CD4-positive, alpha-beta T cell (primary cell): ENCODE measurements around the gene RNF181. TPM values are rescaled to one million over a fixed set of nuclear protein-coding genes. Genes with fewer than 3 reads are reported as not detected.
A peak's percentile ranks its signal among the peaks of the same experiment; 100 is the strongest.
"Not testable (repeated sequence)": the region's sequence is repeated elsewhere in the genome, so short reads cannot be mapped to it uniquely, and the experiment has no call there.

Source experiments
- ATAC-seq: fragments of 200-7000 bp; cut with Tn5 transposase; one replicate; pipeline ENCODE4 v1.10.0; 2022; ENCODE audit warnings: mild to moderate bottlenecking; ENCODE audit not compliant: poor library complexity
- CTCF ChIA-PET: fragments of 350-600 bp; sonication (Branson Sonifier 250); formaldehyde crosslinking; loops from one replicate; lab custom pipeline; 2021; ENCODE audit warnings: antibody characterized with exemption, inconsistent platforms; lab: Charles Lee
- POLR2A ChIA-PET: fragments of 350-600 bp; sonication (Branson Sonifier 250); formaldehyde crosslinking; loops from one replicate; lab custom pipeline; 2021; ENCODE audit warnings: antibody characterized with exemption, inconsistent platforms; lab: Charles Lee
- DNase-seq, 14 experiments: peaks; one replicate each; pipeline ENCODE4 v3.0.0-alpha.2; 2013 to 2020; ENCODE audit warnings: mixed read lengths in 2 of 14
- H3K27ac ChIP-seq, 2 donors: one replicate each; pipeline versions ENCODE4 v1.5.1 to v1.7.0; 2013; ENCODE audit warnings: low read length in 2 of 2, low read depth in 1 of 2, mild to moderate bottlenecking in 1 of 2
- H3K27me3 ChIP-seq, 2 experiments: 1 replicate in 1 of 2; 2 replicates in 1 of 2; pipeline versions ENCODE4 v1.6.1 to v1.7.0; 2013; ENCODE audit warnings: low read length in 2 of 2, control low read depth in 1 of 2, mild to moderate bottlenecking in 1 of 2, moderate library complexity in 1 of 2; ENCODE audit not compliant: insufficient read depth in 2 of 2, control insufficient read depth in 1 of 2
- H3K36me3 ChIP-seq: one replicate; pipeline ENCODE4 v1.6.1; 2013; ENCODE audit warnings: low read length, control low read depth; ENCODE audit not compliant: insufficient read depth
- H3K4me1 ChIP-seq: one replicate; pipeline ENCODE4 v1.6.1; 2013; ENCODE audit warnings: low read length, control low read depth; ENCODE audit not compliant: insufficient read depth
- H3K4me3 ChIP-seq: one replicate; pipeline ENCODE4 v1.5.1; 2013; ENCODE audit warnings: mild to moderate bottlenecking, low read length, moderate library complexity
- H3K9me3 ChIP-seq, 2 experiments: 1 replicate in 1 of 2; 2 replicates in 1 of 2; pipeline versions ENCODE4 v1.6.1 to v1.7.0; 2013; ENCODE audit warnings: low read length in 2 of 2, mild to moderate bottlenecking in 2 of 2, control low read depth in 1 of 2, moderate library complexity in 1 of 2; ENCODE audit not compliant: control insufficient read depth in 1 of 2, insufficient read depth in 1 of 2
- H3K27ac Mint-ChIP-seq: one replicate; pipeline ENCODE4 v1.8.0; 2020; ENCODE audit warnings: mixed read lengths
- H3K27me3 Mint-ChIP-seq: one replicate; pipeline ENCODE4 v1.8.0; 2021; ENCODE audit warnings: mixed read lengths
- H3K36me3 Mint-ChIP-seq: one replicate; pipeline ENCODE4 v1.8.0; 2021; ENCODE audit warnings: low read depth, mixed read lengths
- H3K4me1 Mint-ChIP-seq: one replicate; pipeline ENCODE4 v1.8.0; 2021; ENCODE audit warnings: low read depth, mixed read lengths
- H3K4me3 Mint-ChIP-seq: one replicate; pipeline ENCODE4 v1.8.0; 2020; ENCODE audit warnings: mild to moderate bottlenecking, mixed read lengths
- H3K9me3 Mint-ChIP-seq: one replicate; pipeline ENCODE4 v1.8.0; 2020; ENCODE audit warnings: mixed read lengths
- intact Hi-C, 2 experiments: fragments of 100-400 bp; cut with DNase I in 1 of 2; cut with micrococcal nuclease in 1 of 2; formaldehyde crosslinking; loops; one replicate each; pipeline versions ENCODE4 v1.15.1 to v1.9.0; 2023 to 2025; cut with DNase I, micrococcal nuclease
- total RNA-seq, 174 experiments: library from RNA in 2 of 174; stranded (reverse) in 2 of 174; gene quantifications; one replicate each; pipeline ENCODE4 v1.2.3 and lab custom pipeline; 2021 to 2026
- TF ChIP-seq, protein P1 (sequence below): fragments of 200-600 bp; IDR thresholded peaks from one replicate; pipeline ENCODE4 v1.8.0; 2022; ENCODE audit warnings: antibody characterized with exemption, mild to moderate bottlenecking

RNF181 gene
- total RNA-seq, 2 experiments from 2014 or later: 41.5 to 43.8 TPM

DNA sequence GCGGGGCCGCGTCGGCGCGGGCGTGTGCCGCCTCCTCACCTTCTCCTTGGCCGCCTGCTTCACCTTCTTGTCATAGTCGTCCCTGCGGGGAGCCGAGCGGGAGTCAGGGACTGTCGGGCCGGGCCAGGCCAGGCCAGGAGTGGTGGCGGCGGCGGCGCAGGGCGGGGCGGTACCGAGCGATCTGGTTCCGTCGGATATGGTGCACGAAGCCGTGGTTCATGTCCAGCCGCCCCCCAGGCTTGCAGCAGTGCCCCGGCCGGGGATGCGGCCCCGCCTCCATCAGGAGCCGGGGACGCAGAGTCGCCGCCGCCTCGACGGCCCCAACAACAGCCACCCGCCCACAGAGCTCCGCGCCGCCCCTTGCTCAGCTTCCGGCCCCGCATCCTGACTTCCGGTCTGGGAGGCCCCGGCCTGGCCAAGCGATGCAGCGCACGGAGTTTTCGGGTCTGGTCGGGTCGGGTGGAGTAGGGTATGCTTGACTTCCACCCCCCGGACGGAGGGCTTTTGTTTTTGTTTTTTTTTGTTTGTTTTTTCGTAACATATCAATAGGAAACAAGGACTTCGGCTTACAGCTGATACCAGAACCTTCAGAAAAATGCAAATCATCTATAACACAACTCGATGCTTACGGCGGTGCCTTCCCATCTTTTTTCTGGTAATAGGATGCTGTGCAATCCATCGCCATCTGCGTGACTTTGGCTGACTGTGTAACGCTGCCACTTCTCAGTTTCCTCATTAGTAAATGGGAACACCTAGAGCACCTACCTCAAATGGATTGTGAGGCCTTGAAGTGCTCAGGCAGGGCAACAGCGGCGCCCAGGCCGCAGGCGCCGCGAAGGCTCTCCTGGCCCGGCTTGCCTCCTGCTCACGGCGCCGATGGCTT is 16.4 kb downstream of the RNF181 start, which contains the start of gene C2orf68:
Gene C2orf68, minus strand, starts transcription at position 362 of the 883 bp plus-strand sequence. Its CDS starts 82 bp downstream, at position 280.
- Mint-ChIP-seq H3K27me3 (no peaks in the 10 kb centered on the region), H3K27ac (peak within 1 kb of the TSS; percentile 86), H3K4me1 (peaks cover 39% of the 10 kb centered on the region), H3K4me3 (peak within 1 kb of the TSS; percentile 95), H3K9me3 (no peaks in the 10 kb centered on the region), H3K36me3 (peaks cover 50% of the 10 kb centered on the region)
- H3K36me3 ChIP-seq: peaks cover 24% of the 10 kb centered on the region
- H3K4me1 ChIP-seq: peaks cover 40% of the 10 kb centered on the region
- TF ChIP-seq, protein P1, sequence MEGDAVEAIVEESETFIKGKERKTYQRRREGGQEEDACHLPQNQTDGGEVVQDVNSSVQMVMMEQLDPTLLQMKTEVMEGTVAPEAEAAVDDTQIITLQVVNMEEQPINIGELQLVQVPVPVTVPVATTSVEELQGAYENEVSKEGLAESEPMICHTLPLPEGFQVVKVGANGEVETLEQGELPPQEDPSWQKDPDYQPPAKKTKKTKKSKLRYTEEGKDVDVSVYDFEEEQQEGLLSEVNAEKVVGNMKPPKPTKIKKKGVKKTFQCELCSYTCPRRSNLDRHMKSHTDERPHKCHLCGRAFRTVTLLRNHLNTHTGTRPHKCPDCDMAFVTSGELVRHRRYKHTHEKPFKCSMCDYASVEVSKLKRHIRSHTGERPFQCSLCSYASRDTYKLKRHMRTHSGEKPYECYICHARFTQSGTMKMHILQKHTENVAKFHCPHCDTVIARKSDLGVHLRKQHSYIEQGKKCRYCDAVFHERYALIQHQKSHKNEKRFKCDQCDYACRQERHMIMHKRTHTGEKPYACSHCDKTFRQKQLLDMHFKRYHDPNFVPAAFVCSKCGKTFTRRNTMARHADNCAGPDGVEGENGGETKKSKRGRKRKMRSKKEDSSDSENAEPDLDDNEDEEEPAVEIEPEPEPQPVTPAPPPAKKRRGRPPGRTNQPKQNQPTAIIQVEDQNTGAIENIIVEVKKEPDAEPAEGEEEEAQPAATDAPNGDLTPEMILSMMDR: no peak
- peak within 1 kb of the TSS; percentile 58 for H3K4me3 ChIP-seq
- DNase-seq (peak; percentile 59 to 88 (median 79)), ATAC-seq (peak; percentile 52)
- POLR2A ChIA-PET: interaction anchor here (0.6 to 1.7 kb wide), 17 partner anchors 10 to 829 kb away, joined by 3 to 24 read pairs (median 4); partner anchors contain the start of genes ELMOD3, GGCX, KDM3A and MAT2A
- CTCF ChIA-PET: interaction anchor here (0.9 to 1.4 kb wide), 4 partner anchors 9 to 73 kb away, joined by 3 to 4 read pairs (median 4); partner anchors contain the start of genes MAT2A, RNF181 and TMEM150A
- intact Hi-C loops: loop anchor here in 1 of 2 experiments (2.0 kb wide), 1 partner anchor 73 kb away; the partner anchor contains the start of gene MAT2A
- H3K9me3 ChIP-seq: no peaks in the 10 kb centered on the region
- H3K27ac ChIP-seq: peak within 1 kb of the TSS; percentile 74 to 82
- no peaks in the 10 kb centered on the region for H3K27me3 ChIP-seq

DNA sequence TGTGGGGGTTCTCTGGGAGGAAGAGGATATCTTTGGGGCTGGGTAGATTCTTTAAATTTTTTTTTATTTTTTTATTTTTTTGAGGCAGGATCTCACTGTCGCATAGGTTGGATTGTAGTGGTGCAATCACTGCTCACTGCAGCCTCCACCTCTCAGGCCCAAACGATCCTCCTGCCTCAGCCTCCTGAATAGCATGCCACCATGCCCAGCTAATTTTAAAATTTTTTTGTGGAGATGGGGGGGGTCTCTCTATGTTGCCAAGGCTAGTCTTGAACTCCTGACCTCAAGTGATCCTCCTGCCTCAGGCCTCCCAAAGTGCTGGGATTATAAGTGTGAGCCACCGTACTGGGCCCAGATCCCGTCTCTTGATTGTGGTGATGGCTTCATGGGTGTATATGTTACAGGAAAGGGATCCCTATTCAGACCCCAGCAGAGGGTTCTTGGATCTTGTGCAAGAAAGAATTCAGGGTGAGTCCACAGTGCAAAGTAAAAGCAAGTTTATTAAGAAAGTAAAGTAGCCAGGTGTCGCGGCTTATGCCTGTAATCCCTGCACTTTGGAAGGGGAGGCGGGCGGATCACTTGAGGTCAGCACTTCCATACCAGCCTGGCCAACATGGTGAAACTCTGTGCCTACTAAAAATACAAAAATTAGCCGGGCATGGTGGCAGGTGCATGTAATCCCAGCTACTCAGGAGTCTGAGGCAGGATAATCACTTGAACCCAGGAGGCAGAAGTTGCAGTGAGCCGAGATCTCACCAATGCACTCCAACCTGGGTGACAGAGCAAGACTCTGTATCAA is 18.4 kb downstream of the RNF181 start:
- Histone ChIP-seq H3K9me3 (no peaks in the 10 kb centered on the region), H3K27me3 (no peaks in the 10 kb centered on the region), H3K27ac (no peak overlapping the region), H3K4me3 (no peak overlapping the region), H3K36me3 (peaks cover 8% of the 10 kb centered on the region), H3K4me1 (peaks cover 53% of the 10 kb centered on the region)
- H3K36me3 Mint-ChIP-seq: peaks cover 45% of the 10 kb centered on the region
- TF ChIP-seq, protein P1: no peak
- no peaks in the 10 kb centered on the region for H3K27me3 Mint-ChIP-seq
- no peak for ATAC-seq
- no peak for DNase-seq
- peak overlapping the region; percentile 86 for H3K27ac Mint-ChIP-seq
- peak overlapping the region; percentile 71 for H3K4me3 Mint-ChIP-seq
- no peaks in the 10 kb centered on the region for H3K9me3 Mint-ChIP-seq
- H3K4me1 Mint-ChIP-seq: peaks cover 39% of the 10 kb centered on the region
- CTCF ChIA-PET: no interaction called here
- intact Hi-C loops: loop anchor here in 1 of 2 experiments (2.0 kb wide), 1 partner anchor 75 kb away; the partner anchor contains the start of gene MAT2A
- POLR2A ChIA-PET: interaction anchor here (0.6 to 3.0 kb wide), 5 partner anchors 11 to 75 kb away, joined by 3 to 17 read pairs (median 3); partner anchors contain the start of genes MAT2A and RNF181

DNA sequence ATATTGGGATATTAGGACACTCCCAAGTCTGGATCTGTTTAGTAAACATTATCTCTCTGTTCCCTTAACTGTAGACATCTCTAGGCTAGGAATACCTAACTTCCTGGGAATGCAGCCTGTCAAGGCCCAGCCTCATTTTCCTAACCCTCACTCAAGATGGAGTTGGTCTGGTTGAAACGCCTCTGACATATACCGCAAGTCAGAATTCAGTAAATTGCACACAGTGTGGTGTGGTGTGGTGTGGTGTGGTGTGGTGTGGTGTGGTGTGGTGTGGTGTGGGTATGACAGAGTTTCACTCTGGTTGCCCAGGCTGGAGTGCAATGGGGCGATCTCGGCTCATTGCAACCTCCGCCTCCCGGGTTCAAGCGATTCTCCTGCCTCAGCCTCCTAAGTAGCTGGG is 19.2 kb downstream of the RNF181 start:
- CTCF ChIA-PET, H3K9me3 ChIP-seq, ATAC-seq, DNase-seq, H3K9me3 Mint-ChIP-seq, H3K27me3 ChIP-seq, H3K4me3 ChIP-seq, H3K27ac ChIP-seq, H3K27me3 Mint-ChIP-seq: not testable (repeated sequence)
- Mint-ChIP-seq H3K4me3 (peak overlapping the region; percentile 98), H3K4me1 (peaks cover 40% of the 10 kb centered on the region), H3K36me3 (peaks cover 44% of the 10 kb centered on the region), H3K27ac (peak overlapping the region; percentile 70)
- intact Hi-C loops: loop anchor here in 1 of 2 experiments (1.0 to 5.0 kb wide), 2 partner anchors 53 to 262 kb away; partner anchors contain the start of genes ELMOD3, GGCX and RETSAT
- POLR2A ChIA-PET: interaction anchor here (1.3 to 3.0 kb wide), 5 partner anchors 10 to 260 kb away, joined by 4 to 17 read pairs (median 9); partner anchors contain the start of genes ELMOD3, MAT2A, RETSAT and RNF181
- H3K4me1 ChIP-seq: peaks cover 52% of the 10 kb centered on the region
- peaks cover 11% of the 10 kb centered on the region for H3K36me3 ChIP-seq
